Natural killer cell (primary cell): ENCODE measurements around the gene STK33. TPM values are rescaled to one million over a fixed set of nuclear protein-coding genes. Genes with fewer than 3 reads are reported as not detected.

Experiments used
- ATAC-seq, 3 donors: fragments of 150-1000 bp in 2 of 3; fragments of 200-7000 bp in 1 of 3; cut with Tn5 transposase; 1 replicate in 1 of 3; 2 replicates in 2 of 3; pipeline ENCODE4 v1.10.0; 2021; ENCODE audit warnings: mild to moderate bottlenecking in 2 of 3, moderate library complexity in 2 of 3
- DNase-seq, 2 donors: peaks; one replicate each; pipeline versions ENCODE4 v3.0.0 to v3.0.0-alpha.2; 2013 to 2021; ENCODE audit warnings: mixed read lengths in 1 of 2
- H3K27ac ChIP-seq: one replicate; pipeline ENCODE4 v1.5.1; 2013; ENCODE audit warnings: mild to moderate bottlenecking, low read length
- H3K27me3 ChIP-seq: one replicate; pipeline ENCODE4 v1.6.1; 2013; ENCODE audit warnings: low read length; ENCODE audit not compliant: control insufficient read depth, insufficient read depth
- H3K36me3 ChIP-seq: one replicate; pipeline ENCODE4 v1.6.1; 2013; ENCODE audit warnings: low read length; ENCODE audit not compliant: control insufficient read depth, insufficient read depth
- H3K4me1 ChIP-seq: one replicate; pipeline ENCODE4 v1.6.1; 2013; ENCODE audit warnings: low read length; ENCODE audit not compliant: control insufficient read depth, insufficient read depth
- H3K4me3 ChIP-seq: one replicate; pipeline ENCODE4 v1.5.1; 2013; ENCODE audit warnings: low read length
- H3K9me3 ChIP-seq: one replicate; pipeline ENCODE4 v1.6.1; 2013; ENCODE audit warnings: low read length; ENCODE audit not compliant: control insufficient read depth, insufficient read depth
- H3K27ac Mint-ChIP-seq, 2 donors: one replicate each; pipeline ENCODE4 v1.8.0; 2022; ENCODE audit warnings: mild to moderate bottlenecking in 2 of 2, mixed read lengths in 2 of 2, moderate library complexity in 1 of 2
- H3K27me3 Mint-ChIP-seq, 2 donors: one replicate each; pipeline ENCODE4 v1.8.0; 2022; ENCODE audit warnings: low read depth in 2 of 2, mixed read lengths in 2 of 2
- H3K36me3 Mint-ChIP-seq: one replicate; pipeline ENCODE4 v1.8.0; 2022; ENCODE audit warnings: mixed read lengths
- H3K4me1 Mint-ChIP-seq, 2 donors: one replicate each; pipeline ENCODE4 v1.8.0; 2022; ENCODE audit warnings: mixed read lengths in 2 of 2
- H3K4me3 Mint-ChIP-seq: one replicate; pipeline ENCODE4 v1.8.0; 2022; ENCODE audit warnings: mild to moderate bottlenecking, moderate library complexity, mixed read lengths
- H3K9me3 Mint-ChIP-seq, 2 donors: one replicate each; pipeline ENCODE4 v1.8.0; 2022; ENCODE audit warnings: mixed read lengths in 2 of 2
- CTCF ChIP-seq: fragments of 200-600 bp; IDR thresholded peaks from one replicate; pipeline ENCODE4 v1.8.0; 2022; ENCODE audit warnings: antibody characterized with exemption
- WGBS: methylation state at CpG from one replicate; pipeline ENCODE4 v1.1.7; 2013; ENCODE audit warnings: missing lambda C conversion rate; ENCODE audit not compliant: insufficient coverage; 5-methylcytosine and 5-hydroxymethylcytosine counted together
- intact Hi-C: fragments of 100-400 bp; cut with micrococcal nuclease; formaldehyde crosslinking; loops from one replicate; pipeline ENCODE4 v1.14.2; 2022
- total RNA-seq, 4 donors: library from RNA; stranded (reverse); fragments of 120-200 nt in 1 of 4; gene quantifications; one replicate each; pipeline versions ENCODE4 v1.2.3 to v1.2.4, GENCODE V29; 2013 to 2022

STK33 gene
- total RNA-seq, 3 donors from 2014 or later (not counting 1 experiment from before 2014, with no cell fraction given), result 0.24 TPM; not detected in 2

GRCh38 chr11:8360086-8360828, 233.8 kb downstream of the STK33 start:
- intact Hi-C loops, result no loop called here
- Mint-ChIP-seq H3K9me3 (no peaks in the 10 kb centered on the region), H3K27me3 (peaks cover 0 to 2% of the 10 kb centered on the region in 2 donors), H3K27ac (no peak overlapping the region), H3K4me1 (peaks cover 0 to 4% of the 10 kb centered on the region in 2 donors), H3K4me3 (no peak overlapping the region), H3K36me3 (no peaks in the 10 kb centered on the region)
- ATAC-seq, result no peak
- Histone ChIP-seq H3K27me3 (no peaks in the 10 kb centered on the region), H3K4me1 (peaks cover 4% of the 10 kb centered on the region), H3K9me3 (no peaks in the 10 kb centered on the region), H3K4me3 (no peak overlapping the region), H3K36me3 (no peaks in the 10 kb centered on the region), H3K27ac (no peak overlapping the region)
- DNase-seq, result no peak
- WGBS, result 93% methylated on average over 9 of the region's 9 CpGs
- TF ChIP-seq CTCF, result no peak

GRCh38 chr11:8359521-8359920, 234.5 kb downstream of the STK33 start:
- DNase-seq (no peak), ATAC-seq (no peak)
- H3K9me3 Mint-ChIP-seq, result no peaks in the 10 kb centered on the region
- Histone ChIP-seq H3K4me3 (no peak overlapping the region), H3K9me3 (no peaks in the 10 kb centered on the region), H3K27me3 (no peaks in the 10 kb centered on the region), H3K36me3 (no peaks in the 10 kb centered on the region), H3K4me1 (peaks cover 11% of the 10 kb centered on the region), H3K27ac (no peak overlapping the region)
- no peaks in the 10 kb centered on the region for H3K36me3 Mint-ChIP-seq
- 93% methylated on average over 5 of the region's 6 CpGs for WGBS
- no peak for TF ChIP-seq CTCF
- H3K27me3 Mint-ChIP-seq, result peaks cover 0 to 3% of the 10 kb centered on the region in 2 donors
- no peak overlapping the region for H3K4me3 Mint-ChIP-seq
- H3K27ac Mint-ChIP-seq, result no peak overlapping the region
- intact Hi-C loops, result no loop called here
- H3K4me1 Mint-ChIP-seq, result peaks cover 3 to 7% of the 10 kb centered on the region in 2 donors

- H3K27ac Mint-ChIP-seq, result no peak overlapping the region
- Histone ChIP-seq H3K9me3 (no peaks in the 10 kb centered on the region), H3K27me3 (no peaks in the 10 kb centered on the region), H3K36me3 (no peaks in the 10 kb centered on the region), H3K4me3 (no peak overlapping the region), H3K27ac (no peak overlapping the region), H3K4me1 (peaks cover 12% of the 10 kb centered on the region)
- no peak overlapping the region for H3K4me3 Mint-ChIP-seq
- TF ChIP-seq CTCF, result no peak
- peaks cover 7 to 9% of the 10 kb centered on the region in 2 donors for H3K4me1 Mint-ChIP-seq
- H3K36me3 Mint-ChIP-seq, result no peaks in the 10 kb centered on the region
- DNase-seq, result no peak
- intact Hi-C loops, result no loop called here
- WGBS, result 92% methylated on average over 13 of the region's 13 CpGs
- peaks cover 0 to 13% of the 10 kb centered on the region in 2 donors for H3K27me3 Mint-ChIP-seq
- no peak for ATAC-seq
- no peaks in the 10 kb centered on the region for H3K9me3 Mint-ChIP-seq
These were observed 236.0 kb downstream of the STK33 start for GRCh38 chr11:8357891-8358566.
